A549 (cell line): ENCODE results near the gene NUPR2.

Source experiments
- NPAS2 ChIP-seq: fragments of 250-450 bp; sonication (Bioruptor Pico); IDR thresholded peaks from 2 replicates; pipeline ENCODE4 v1.8.0; 2022; ENCODE audit warnings: mild to moderate bottlenecking, moderate library complexity, borderline replicate concordance
- TF ChIP-seq, protein P1 (sequence below): fragments of >200 bp; sonication (Bioruptor Twin); formaldehyde crosslinking; IDR thresholded peaks from 3 replicates; pipeline ENCODE4 v1.5.1; 2016

DNA sequence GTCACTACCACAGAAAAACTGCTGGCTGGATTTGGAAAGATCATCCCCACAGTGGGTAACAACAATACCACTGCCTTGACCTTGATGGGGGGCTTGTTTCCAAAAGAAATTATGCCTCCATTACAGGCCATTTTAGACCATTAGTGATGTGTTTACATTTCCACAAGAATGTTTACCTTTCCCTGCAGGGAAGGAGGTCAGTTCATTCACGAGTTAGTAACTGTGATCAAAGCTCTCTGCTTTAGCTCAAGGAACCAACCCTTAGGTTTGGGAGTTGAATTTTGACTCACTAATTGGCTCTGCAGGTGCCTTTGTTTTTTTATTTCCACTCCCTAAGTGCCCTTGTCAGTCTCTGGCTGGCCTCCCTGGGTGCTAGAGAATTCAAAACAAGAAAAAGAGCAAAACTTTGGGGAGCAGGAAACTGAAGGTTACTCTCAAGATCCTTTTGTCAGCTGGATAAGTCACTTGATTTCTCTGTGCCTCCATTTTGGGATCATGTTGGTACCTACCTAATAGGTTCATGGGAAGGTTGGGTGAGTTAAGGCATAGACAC is 41.1 kb upstream of the NUPR2 start:
- TF ChIP-seq, protein P1, sequence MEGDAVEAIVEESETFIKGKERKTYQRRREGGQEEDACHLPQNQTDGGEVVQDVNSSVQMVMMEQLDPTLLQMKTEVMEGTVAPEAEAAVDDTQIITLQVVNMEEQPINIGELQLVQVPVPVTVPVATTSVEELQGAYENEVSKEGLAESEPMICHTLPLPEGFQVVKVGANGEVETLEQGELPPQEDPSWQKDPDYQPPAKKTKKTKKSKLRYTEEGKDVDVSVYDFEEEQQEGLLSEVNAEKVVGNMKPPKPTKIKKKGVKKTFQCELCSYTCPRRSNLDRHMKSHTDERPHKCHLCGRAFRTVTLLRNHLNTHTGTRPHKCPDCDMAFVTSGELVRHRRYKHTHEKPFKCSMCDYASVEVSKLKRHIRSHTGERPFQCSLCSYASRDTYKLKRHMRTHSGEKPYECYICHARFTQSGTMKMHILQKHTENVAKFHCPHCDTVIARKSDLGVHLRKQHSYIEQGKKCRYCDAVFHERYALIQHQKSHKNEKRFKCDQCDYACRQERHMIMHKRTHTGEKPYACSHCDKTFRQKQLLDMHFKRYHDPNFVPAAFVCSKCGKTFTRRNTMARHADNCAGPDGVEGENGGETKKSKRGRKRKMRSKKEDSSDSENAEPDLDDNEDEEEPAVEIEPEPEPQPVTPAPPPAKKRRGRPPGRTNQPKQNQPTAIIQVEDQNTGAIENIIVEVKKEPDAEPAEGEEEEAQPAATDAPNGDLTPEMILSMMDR = no peak
- no peak for TF ChIP-seq NPAS2 (CRISPR knock-in tag)
